Skeletal muscle satellite cell (primary cell): ENCODE data around the gene CFTR.
"Not testable (repeated sequence)": the region's sequence is repeated elsewhere in the genome, so short reads cannot be mapped to it uniquely, and the experiment has no call there.

ENCODE experiments used
- H3K27me3 ChIP-seq: 2 replicates; pipeline ENCODE4 v1.7.0; 2013; ENCODE audit warnings: low read length; ENCODE audit not compliant: control insufficient read depth, insufficient read depth
- H3K36me3 ChIP-seq: 2 replicates; pipeline ENCODE4 v1.7.0; 2013; ENCODE audit warnings: mild to moderate bottlenecking, control low read depth, low read length; ENCODE audit not compliant: insufficient read depth
- H3K4me1 ChIP-seq: 2 replicates; pipeline ENCODE4 v1.7.0; 2013; ENCODE audit warnings: low read length; ENCODE audit not compliant: control insufficient read depth, insufficient read depth
- H3K4me2 ChIP-seq: 2 replicates; pipeline ENCODE4 v1.7.0; 2013; ENCODE audit warnings: mild to moderate bottlenecking, low read length
- H3K4me3 ChIP-seq: 2 replicates; pipeline ENCODE4 v1.7.0; 2013; ENCODE audit warnings: low read length
- H3K9ac ChIP-seq: 2 replicates; pipeline ENCODE4 v1.7.0; 2013; ENCODE audit warnings: mild to moderate bottlenecking, low read depth, low read length, moderate library complexity
- H3K9me3 ChIP-seq: replicated peaks from 2 replicates; pipeline ENCODE4 v1.7.0; 2013; ENCODE audit warnings: mild to moderate bottlenecking, control low read depth, low read length

Gene CFTR

DNA sequence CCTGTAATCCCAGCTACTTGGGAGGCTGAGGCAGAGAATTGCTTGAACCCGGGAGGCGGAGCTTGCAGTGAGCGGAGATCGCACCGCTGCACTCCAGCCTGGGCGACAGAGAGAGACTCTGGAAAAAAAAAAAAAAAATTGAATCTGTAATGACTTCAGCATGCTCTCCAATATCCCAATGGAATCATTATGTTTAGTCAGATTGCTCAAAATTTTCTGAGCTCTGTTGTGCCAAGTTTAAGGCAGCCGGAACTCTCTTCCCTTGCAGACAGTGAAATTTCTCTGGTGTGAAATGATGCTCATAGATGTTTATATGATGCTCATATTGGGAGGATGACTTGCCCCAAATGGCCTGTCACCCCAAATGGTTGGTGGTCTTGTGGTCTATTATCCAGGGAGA is 212.5 kb downstream of the CFTR start:
- H3K4me2 ChIP-seq = no peak overlapping the region
- no peaks in the 10 kb centered on the region for H3K4me1 ChIP-seq
- no peaks in the 10 kb centered on the region for H3K9me3 ChIP-seq
- H3K4me3 ChIP-seq = no peak overlapping the region
- H3K27me3 ChIP-seq = no peaks in the 10 kb centered on the region
- no peak overlapping the region for H3K9ac ChIP-seq
- H3K36me3 ChIP-seq = no peaks in the 10 kb centered on the region

DNA sequence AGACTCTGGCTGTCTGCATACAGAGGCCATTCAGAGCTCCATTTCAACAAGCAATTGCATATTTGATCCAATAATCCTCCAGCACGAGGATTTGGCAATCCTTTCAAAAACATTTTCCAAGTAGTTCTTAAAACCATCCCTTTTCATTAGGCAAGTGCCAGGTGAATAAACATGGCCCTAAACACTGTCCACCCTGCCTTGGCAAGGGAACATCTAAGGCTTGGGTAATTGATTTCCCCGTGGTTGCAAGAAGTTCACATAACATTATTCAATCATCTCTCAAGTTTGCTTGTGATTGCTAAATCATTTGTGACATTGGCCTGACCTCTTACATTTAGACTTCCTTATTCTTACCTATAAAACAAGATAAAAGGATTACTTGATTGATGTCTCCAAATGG is 218.2 kb downstream of the CFTR start:
- Histone ChIP-seq H3K4me3 (no peak overlapping the region), H3K9me3 (no peaks in the 10 kb centered on the region), H3K4me2 (no peak overlapping the region)

DNA sequence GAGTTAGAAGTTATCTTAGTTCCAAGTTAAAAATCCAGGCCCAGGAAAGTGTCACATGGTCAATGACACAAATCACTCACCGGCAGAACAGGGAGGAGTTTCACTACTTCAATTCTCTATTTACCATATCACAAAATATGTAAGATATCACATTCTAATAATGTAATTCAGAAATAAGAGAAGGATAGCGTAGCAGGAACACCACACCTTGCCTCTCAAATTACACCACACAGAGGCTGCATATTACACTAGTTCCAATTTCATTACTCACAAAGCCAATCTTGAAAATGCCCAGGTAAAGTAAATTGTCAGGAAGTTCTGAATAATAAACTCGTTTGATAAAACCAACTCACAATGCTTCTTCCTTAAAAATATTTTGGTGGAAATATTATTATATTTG is 224.2 kb downstream of the CFTR start:
- H3K4me1 ChIP-seq = no peaks in the 10 kb centered on the region
- no peak overlapping the region for H3K4me3 ChIP-seq
- no peaks in the 10 kb centered on the region for H3K9me3 ChIP-seq
- H3K27me3 ChIP-seq = no peaks in the 10 kb centered on the region
- H3K4me2 ChIP-seq = no peak overlapping the region
- H3K36me3 ChIP-seq = no peaks in the 10 kb centered on the region
- H3K9ac ChIP-seq = no peak overlapping the region

More for the DNA sequence above, 218.2 kb downstream of the CFTR start:
- no peaks in the 10 kb centered on the region for H3K27me3 ChIP-seq
- no peak overlapping the region for H3K9ac ChIP-seq
- no peaks in the 10 kb centered on the region for H3K4me1 ChIP-seq
- no peaks in the 10 kb centered on the region for H3K36me3 ChIP-seq

DNA sequence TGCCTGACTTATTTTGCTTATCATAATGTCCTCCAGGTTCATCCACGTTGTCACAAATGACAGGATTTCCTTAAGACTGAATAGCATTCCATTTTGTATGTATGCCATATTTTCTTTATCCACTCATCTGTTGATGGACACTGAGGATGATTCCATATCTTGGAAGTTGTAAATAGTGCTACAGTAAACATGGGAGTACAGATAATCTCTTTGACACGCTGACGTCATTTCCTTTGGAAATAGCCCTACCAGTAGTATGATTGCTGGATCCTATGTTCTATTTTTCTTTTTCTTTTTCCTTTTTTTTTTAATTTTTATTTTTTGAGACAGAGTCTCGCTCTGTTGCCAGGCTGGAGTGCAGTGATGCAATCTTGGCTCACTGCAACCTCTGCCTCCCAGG is 225.8 kb downstream of the CFTR start:
- no peaks in the 10 kb centered on the region for H3K36me3 ChIP-seq
- no peaks in the 10 kb centered on the region for H3K9me3 ChIP-seq
- H3K4me1 ChIP-seq = no peaks in the 10 kb centered on the region
- H3K27me3 ChIP-seq = no peaks in the 10 kb centered on the region
- no peak overlapping the region for H3K4me2 ChIP-seq
- no peak overlapping the region for H3K9ac ChIP-seq
- no peak overlapping the region for H3K4me3 ChIP-seq

GRCh38 chr7:117706210-117706609 is 226.4 kb downstream of the CFTR start:
- no peak overlapping the region for H3K4me2 ChIP-seq
- no peaks in the 10 kb centered on the region for H3K4me1 ChIP-seq
- H3K4me3 ChIP-seq = no peak overlapping the region
- no peaks in the 10 kb centered on the region for H3K36me3 ChIP-seq
- no peak overlapping the region for H3K9ac ChIP-seq
- H3K27me3 ChIP-seq = no peaks in the 10 kb centered on the region
- H3K9me3 ChIP-seq = no peaks in the 10 kb centered on the region

DNA sequence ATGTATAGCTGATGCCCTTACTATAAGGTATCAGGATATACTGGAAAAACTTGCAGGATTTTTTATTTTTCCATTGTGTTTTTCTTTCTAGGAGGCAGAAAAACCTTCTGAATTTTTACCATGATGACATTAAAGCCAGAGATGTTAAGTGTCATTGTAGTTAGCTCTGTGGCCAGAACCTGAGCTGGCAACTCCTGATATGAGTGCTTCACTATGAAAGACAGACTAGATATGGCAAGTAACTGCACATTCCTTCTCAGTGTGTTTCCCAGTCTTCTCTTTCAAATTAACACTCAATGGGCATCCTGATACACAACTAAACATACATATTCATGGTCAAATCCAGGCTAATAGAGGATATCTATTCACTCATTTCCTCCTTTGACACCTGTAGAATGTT is 227.3 kb downstream of the CFTR start:
- no peaks in the 10 kb centered on the region for H3K4me1 ChIP-seq
- no peaks in the 10 kb centered on the region for H3K27me3 ChIP-seq
- no peak overlapping the region for H3K9ac ChIP-seq
- no peak overlapping the region for H3K4me2 ChIP-seq
- no peaks in the 10 kb centered on the region for H3K36me3 ChIP-seq
- no peaks in the 10 kb centered on the region for H3K9me3 ChIP-seq
- no peak overlapping the region for H3K4me3 ChIP-seq

DNA sequence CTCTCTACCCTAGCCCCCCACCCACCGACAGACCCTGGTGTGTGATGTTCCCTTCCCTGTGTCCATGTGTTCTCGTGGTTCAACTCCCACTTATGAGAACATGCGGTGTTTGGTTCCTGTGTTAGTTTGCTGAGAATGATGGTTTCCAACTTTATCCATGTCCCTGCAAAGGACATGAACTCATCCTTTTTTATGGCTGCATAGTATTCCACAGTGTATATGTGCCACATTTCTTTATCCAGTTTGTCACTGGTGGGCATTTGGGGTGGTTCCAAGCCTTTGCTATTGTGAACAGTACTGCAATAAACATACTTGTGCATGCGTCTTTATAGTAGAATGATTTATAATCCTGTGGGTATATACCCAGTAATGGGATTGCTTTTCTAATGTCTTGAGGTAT is 228.3 kb downstream of the CFTR start:
- not testable (repeated sequence) for H3K4me2 ChIP-seq, H3K9me3 ChIP-seq, H3K9ac ChIP-seq, H3K4me3 ChIP-seq, H3K36me3 ChIP-seq, H3K27me3 ChIP-seq, H3K4me1 ChIP-seq

DNA sequence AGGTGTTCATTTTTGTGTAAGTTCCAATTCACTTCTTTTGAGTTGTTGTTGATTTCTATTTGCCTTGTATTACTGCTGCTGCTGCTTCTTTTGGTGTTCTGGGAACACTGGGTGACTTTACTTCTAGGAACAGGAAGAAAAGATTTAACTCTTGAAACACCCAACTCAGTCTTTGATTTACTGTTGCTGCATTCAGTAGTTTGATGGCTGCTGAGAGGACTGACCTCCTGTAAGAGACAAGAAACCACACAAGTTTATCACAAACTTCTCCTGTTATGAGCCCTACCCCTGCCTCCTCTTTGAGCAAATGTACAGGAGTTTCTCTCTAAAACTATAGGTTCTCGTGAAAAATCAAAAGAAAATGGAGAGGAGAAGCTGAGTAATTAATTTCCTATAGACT is 231.7 kb downstream of the CFTR start:
- Histone ChIP-seq H3K9me3 (no peaks in the 10 kb centered on the region), H3K4me3 (no peak overlapping the region), H3K4me2 (no peak overlapping the region), H3K27me3 (no peaks in the 10 kb centered on the region), H3K9ac (no peak overlapping the region), H3K4me1 (no peaks in the 10 kb centered on the region), H3K36me3 (no peaks in the 10 kb centered on the region)

- Histone ChIP-seq H3K9me3 (no peaks in the 10 kb centered on the region), H3K9ac (no peak overlapping the region), H3K4me1 (no peaks in the 10 kb centered on the region), H3K4me2 (no peak overlapping the region), H3K36me3 (no peaks in the 10 kb centered on the region), H3K4me3 (no peak overlapping the region), H3K27me3 (no peaks in the 10 kb centered on the region)
Observed at GRCh38 chr7:117715784-117716445, 236.1 kb downstream of the CFTR start.

GRCh38 chr7:117716707-117717299 is 237.0 kb downstream of the CFTR start:
- no peak overlapping the region for H3K4me3 ChIP-seq
- H3K9ac ChIP-seq = no peak overlapping the region
- no peaks in the 10 kb centered on the region for H3K36me3 ChIP-seq

DNA sequence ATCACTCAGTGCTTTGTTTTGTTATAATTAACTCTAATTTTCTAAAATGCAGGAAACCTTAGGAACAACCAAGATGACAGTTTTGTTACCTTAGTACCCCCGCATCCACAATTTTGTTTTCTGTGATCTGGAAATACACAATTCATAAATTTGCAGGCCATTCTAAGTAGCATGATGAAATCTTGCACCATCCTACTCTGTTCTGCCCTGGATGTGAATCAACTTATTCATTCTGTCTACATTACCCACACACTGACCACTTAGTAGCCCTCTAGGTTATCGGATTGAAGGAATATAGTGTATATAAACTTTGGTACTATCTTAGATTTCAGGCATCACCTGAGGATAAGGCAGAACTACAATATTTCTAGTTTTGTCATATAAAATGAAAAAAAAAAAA is 237.5 kb downstream of the CFTR start:
- Histone ChIP-seq H3K4me2 (no peak overlapping the region), H3K4me3 (no peak overlapping the region), H3K27me3 (no peaks in the 10 kb centered on the region), H3K9me3 (no peaks in the 10 kb centered on the region), H3K9ac (no peak overlapping the region), H3K36me3 (no peaks in the 10 kb centered on the region), H3K4me1 (no peaks in the 10 kb centered on the region)

More at GRCh38 chr7:117716707-117717299, 237.0 kb downstream of the CFTR start:
- no peaks in the 10 kb centered on the region for H3K9me3 ChIP-seq
- H3K27me3 ChIP-seq = no peaks in the 10 kb centered on the region
- no peak overlapping the region for H3K4me2 ChIP-seq
- no peaks in the 10 kb centered on the region for H3K4me1 ChIP-seq
